PC-3 (cell line): ENCODE results near the gene MYO1F.

ENCODE experiments used
- CTCF ChIP-seq: fragments of 300-600 bp; sonication (generic); conservative IDR thresholded peaks from 2 replicates; pipeline ENCODE4 v1.5.1; 2017; ENCODE audit warnings: antibody characterized with exemption, low read depth, mild to moderate bottlenecking, low read length
- EZH2 ChIP-seq: fragments of 300-600 bp; sonication (generic); IDR thresholded peaks from one replicate; pipeline ENCODE4 v1.6.1; 2017; ENCODE audit warnings: antibody characterized with exemption, mild to moderate bottlenecking, low read length; ENCODE audit not compliant: unreplicated experiment
- EZH2phosphoT487 ChIP-seq: fragments of 300-600 bp; sonication (generic); IDR thresholded peaks from 2 replicates; pipeline ENCODE4 v1.6.1; 2018; ENCODE audit warnings: mild to moderate bottlenecking, antibody characterized with exemption, low read length, borderline replicate concordance

DNA sequence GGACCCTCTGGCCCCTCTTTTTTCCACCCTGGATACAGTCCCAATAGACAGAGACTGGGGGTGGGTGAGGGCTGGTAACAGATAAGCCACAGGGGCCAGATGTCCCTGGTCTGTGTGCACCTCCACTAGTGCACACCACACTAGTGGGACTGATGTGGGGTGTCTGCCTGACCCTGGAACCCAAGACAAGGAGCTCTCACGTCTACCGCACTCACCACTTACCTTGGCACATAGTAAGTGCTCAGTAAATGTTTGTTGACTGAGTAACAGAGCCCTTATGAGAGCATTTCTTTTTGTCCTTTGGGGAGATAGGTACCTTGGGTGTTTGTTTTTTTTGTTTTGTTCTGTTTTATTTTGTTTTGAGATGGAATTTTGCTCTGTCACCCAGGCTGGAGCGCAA, 40.1 kb downstream of the MYO1F start:
- TF ChIP-seq CTCF (no peak), EZH2 (no peak), EZH2phosphoT487 (no peak)
